B cell (primary cell): Measurements from ENCODE around the gene ACADS. TPM values are rescaled to one million over a fixed set of nuclear protein-coding genes. Genes with fewer than 3 reads are reported as not detected.

Experiments
- ATAC-seq: fragments of 200-7000 bp; cut with Tn5 transposase; one replicate; pipeline ENCODE4 v1.10.0; 2021; ENCODE audit warnings: low read depth, mild to moderate bottlenecking, moderate number of reproducible peaks, moderate library complexity
- CTCF ChIA-PET: fragments of 350-600 bp; sonication (Branson Sonifier 250); formaldehyde crosslinking; loops from one replicate; lab custom pipeline; 2021; ENCODE audit warnings: antibody characterized with exemption, inconsistent platforms; lab: Charles Lee
- POLR2A ChIA-PET: fragments of 350-600 bp; sonication (Branson Sonifier 250); formaldehyde crosslinking; loops from one replicate; lab custom pipeline; 2021; ENCODE audit warnings: antibody characterized with exemption; lab: Charles Lee
- DNase-seq: peaks from one replicate; pipeline ENCODE4 v3.0.0; 2013
- H2AFZ ChIP-seq: 2 replicates; pipeline ENCODE4 v1.6.1; 2012; ENCODE audit warnings: mild to moderate bottlenecking, low read depth, low read length; ENCODE audit not compliant: insufficient read depth, poor library complexity, severe bottlenecking
- H3K27ac ChIP-seq, 2 donors: 1 replicate in 1 of 2; 2 replicates in 1 of 2; pipeline ENCODE4 v1.5.1; 2012 to 2013; ENCODE audit warnings: low read length in 2 of 2, mild to moderate bottlenecking in 2 of 2, moderate library complexity in 1 of 2
- H3K27me3 ChIP-seq, 4 experiments: fragments of 200-600 bp in 1 of 4; sonication (generic) in 1 of 4; replicated peaks in 1 of 4; 1 replicate in 2 of 4; 2 replicates in 2 of 4; pipeline versions ENCODE4 v1.6.1 to v1.7.0; 2013 to 2016; ENCODE audit warnings: low read length in 3 of 4, mild to moderate bottlenecking in 2 of 4, mixed read lengths in 1 of 4, moderate library complexity in 1 of 4; ENCODE audit not compliant: insufficient read depth in 4 of 4, control insufficient read depth in 3 of 4; ENCODE audit errors: control extremely low read depth in 1 of 4
- H3K36me3 ChIP-seq, 2 experiments: replicated peaks in 1 of 2; 1 replicate in 1 of 2; 2 replicates in 1 of 2; pipeline versions ENCODE4 v1.6.1 to v1.7.1; 2013; ENCODE audit warnings: low read length in 1 of 2; ENCODE audit not compliant: insufficient read depth in 2 of 2, control insufficient read depth in 1 of 2; ENCODE audit errors: control extremely low read depth in 1 of 2, extremely low read depth in 1 of 2
- H3K4me1 ChIP-seq, 2 donors: fragments of 200-600 bp in 1 of 2; sonication (generic) in 1 of 2; 1 replicate in 1 of 2; 2 replicates in 1 of 2; pipeline versions ENCODE4 v1.5.1 to v1.6.1; 2013 to 2017; ENCODE audit warnings: low read length in 2 of 2; ENCODE audit not compliant: control insufficient read depth in 2 of 2, insufficient read depth in 2 of 2
- H3K4me2 ChIP-seq: replicated peaks from 2 replicates; pipeline ENCODE3; 2012; ENCODE audit warnings: mild to moderate bottlenecking, low read depth, low read length; ENCODE audit not compliant: poor library complexity, severe bottlenecking
- H3K4me3 ChIP-seq, 5 experiments: fragments of 200-600 bp in 1 of 5; sonication (generic) in 1 of 5; 1 replicate in 3 of 5; 2 replicates in 2 of 5; pipeline versions ENCODE4 v1.5.1 to v1.7.0; 2011 to 2016; ENCODE audit warnings: low read length in 4 of 5, mild to moderate bottlenecking in 4 of 5, low read depth in 2 of 5, control low read depth in 1 of 5, moderate library complexity in 1 of 5; ENCODE audit not compliant: insufficient read depth in 1 of 5; ENCODE audit errors: control extremely low read depth in 1 of 5, extremely low read depth in 1 of 5
- H3K79me2 ChIP-seq: fragments of 200-600 bp; sonication (generic); one replicate; pipeline ENCODE4 v1.6.0; 2016; ENCODE audit warnings: low read length; ENCODE audit not compliant: control insufficient read depth, insufficient read depth
- H3K9ac ChIP-seq: fragments of 200-600 bp; sonication (generic); 2 replicates; pipeline ENCODE4 v1.6.1; 2017; ENCODE audit warnings: mild to moderate bottlenecking, low read length, moderate library complexity
- H3K9me3 ChIP-seq, 3 donors: one replicate each; pipeline versions ENCODE4 v1.6.1 to v1.7.1; 2013; ENCODE audit warnings: low read length in 2 of 3; ENCODE audit not compliant: control insufficient read depth in 2 of 3, insufficient read depth in 1 of 3; ENCODE audit errors: control extremely low read depth in 1 of 3
- H4K20me1 ChIP-seq: 2 replicates; pipeline ENCODE4 v1.6.0; 2012; ENCODE audit warnings: mild to moderate bottlenecking, low read length; ENCODE audit not compliant: insufficient read depth, control insufficient read depth, poor library complexity, severe bottlenecking
- H3K27ac Mint-ChIP-seq: one replicate; pipeline ENCODE4 v1.8.0; 2021; ENCODE audit warnings: mixed read lengths
- H3K27me3 Mint-ChIP-seq: one replicate; pipeline ENCODE4 v1.8.0; 2021; ENCODE audit warnings: mixed read lengths
- H3K4me1 Mint-ChIP-seq: one replicate; pipeline ENCODE4 v1.8.0; 2021; ENCODE audit warnings: mixed read lengths
- H3K4me3 Mint-ChIP-seq: one replicate; pipeline ENCODE4 v1.8.0; 2021; ENCODE audit warnings: mixed read lengths
- H3K9me3 Mint-ChIP-seq: one replicate; pipeline ENCODE4 v1.8.0; 2022; ENCODE audit warnings: mixed read lengths; ENCODE audit not compliant: insufficient read depth
- CTCF ChIP-seq: fragments of 200-600 bp; IDR thresholded peaks from one replicate; pipeline ENCODE4 v1.8.0; 2022; ENCODE audit warnings: antibody characterized with exemption, mild to moderate bottlenecking
- EZH2 ChIP-seq: IDR thresholded peaks from 2 replicates; pipeline ENCODE4 v1.6.1; 2012; ENCODE audit warnings: borderline replicate concordance, low read depth, mild to moderate bottlenecking, moderate library complexity, low read length; ENCODE audit not compliant: insufficient read depth, poor library complexity, severe bottlenecking
- WGBS: methylation state at CpG from one replicate; pipeline ENCODE4 v1.1.5; 2013; ENCODE audit warnings: missing lambda C conversion rate; ENCODE audit not compliant: insufficient coverage; 5-methylcytosine and 5-hydroxymethylcytosine counted together
- intact Hi-C: fragments of 100-400 bp; cut with micrococcal nuclease; formaldehyde crosslinking; loops from one replicate; pipeline ENCODE4 v1.10.0; 2022
- polyA plus RNA-seq: library from polyadenylated mRNA; depleted of rRNA; stranded (reverse); fragments of >200 nt; gene quantifications from 2 replicates; pipeline ENCODE4 v1.2.3, GENCODE V29; 2012
- total RNA-seq, 2 donors: library from RNA; stranded (reverse); fragments of 120-200 nt in 1 of 2; gene quantifications; 1 replicate in 1 of 2; 2 replicates in 1 of 2; pipeline versions ENCODE4 v1.2.3 to v1.2.4, GENCODE V29; 2013 to 2022

ACADS gene
- total and polyA plus RNA-seq, 2 donors (not counting 1 experiment from before 2014, with no cell fraction given): 6.8 to 10.0 TPM

GRCh38 chr12:120690978-120691377 lies 34.6 kb upstream of the ACADS start:
- no peaks in the 10 kb centered on the region for H3K9me3 ChIP-seq
- DNase-seq: no peak
- H3K79me2 ChIP-seq: peaks cover 70% of the 10 kb centered on the region
- H3K27ac ChIP-seq: no peak overlapping the region
- H3K36me3 ChIP-seq: peaks cover 6 to 25% of the 10 kb centered on the region in 2 experiments
- no peaks in the 10 kb centered on the region for H3K27me3 ChIP-seq
- ATAC-seq: no peak
- H3K9ac ChIP-seq: no peak overlapping the region
- TF ChIP-seq EZH2: no peak
- no peak for TF ChIP-seq CTCF
- no peaks in the 10 kb centered on the region for H3K27me3 Mint-ChIP-seq
- H3K4me1 Mint-ChIP-seq: peaks cover 31% of the 10 kb centered on the region
- peaks cover 55% of the 10 kb centered on the region for H4K20me1 ChIP-seq
- peaks cover 22 to 24% of the 10 kb centered on the region in 2 donors for H3K4me1 ChIP-seq
- CTCF ChIA-PET: interaction anchor here (0.7 to 8.9 kb wide), 5 partner anchors 11 to 281 kb away, joined by 3 to 121 read pairs (median 3); no protein-coding TSS in a partner anchor
- H3K4me3 ChIP-seq: no peak overlapping the region
- no peak overlapping the region for H2AFZ ChIP-seq
- no peak overlapping the region for H3K4me3 Mint-ChIP-seq
- POLR2A ChIA-PET: no interaction called here
- 100% methylated on average over 1 of the region's 3 CpGs for WGBS
- no peak overlapping the region for H3K27ac Mint-ChIP-seq
- intact Hi-C loops: no loop called here
- H3K4me2 ChIP-seq: no peak overlapping the region
- H3K9me3 Mint-ChIP-seq: no peaks in the 10 kb centered on the region

GRCh38 chr12:120692524-120693033 lies 33.0 kb upstream of the ACADS start:
- intact Hi-C loops: no loop called here
- H3K27ac ChIP-seq: no peak overlapping the region
- Mint-ChIP-seq H3K9me3 (no peaks in the 10 kb centered on the region), H3K27me3 (no peaks in the 10 kb centered on the region), H3K4me3 (no peak overlapping the region), H3K27ac (no peak overlapping the region), H3K4me1 (peaks cover 29% of the 10 kb centered on the region)
- H3K27me3 ChIP-seq: no peaks in the 10 kb centered on the region
- peaks cover 51% of the 10 kb centered on the region for H4K20me1 ChIP-seq
- H3K4me1 ChIP-seq: peaks cover 20% of the 10 kb centered on the region in 2 donors
- CTCF ChIA-PET: no interaction called here
- H3K9ac ChIP-seq: no peak overlapping the region
- H3K9me3 ChIP-seq: no peaks in the 10 kb centered on the region
- DNase-seq (no peak), ATAC-seq (no peak)
- TF ChIP-seq CTCF (no peak), EZH2 (no peak)
- no peak overlapping the region for H3K4me2 ChIP-seq
- H3K36me3 ChIP-seq: peaks cover 6 to 41% of the 10 kb centered on the region in 2 experiments
- 98% methylated on average over 3 of the region's 11 CpGs for WGBS
- H3K79me2 ChIP-seq: peaks cover 64% of the 10 kb centered on the region
- no peak overlapping the region for H2AFZ ChIP-seq
- POLR2A ChIA-PET: no interaction called here
- no peak overlapping the region for H3K4me3 ChIP-seq
